IMR-90 (cell line): ENCODE data around the gene ACACB. TPM values are rescaled to one million over a fixed set of nuclear protein-coding genes. Genes with fewer than 3 reads are reported as not detected.

Source experiments
- ATAC-seq: fragments of 200-7000 bp; cut with Tn5 transposase; 2 replicates; pipeline ENCODE4 v1.9.1; 2020; ENCODE audit warnings: low read depth, mild to moderate bottlenecking, moderate library complexity
- BruUV-seq: library from RNA; stranded (reverse); fragments of 400-500 nt; replicated peaks from 2 replicates; lab custom pipeline; 2021; lab: Mats Ljungman, UMichigan
- CTCF ChIA-PET: fragments of 300-600 bp; formaldehyde crosslinking; extraction: SDS; loops from one replicate; lab custom pipeline; 2021; ENCODE audit warnings: antibody characterized with exemption; lab: Yijun Ruan, JAX
- POLR2A ChIA-PET: fragments of 300-600 bp; sonication (Branson Sonifier 250); formaldehyde crosslinking; loops from one replicate; lab custom pipeline; 2022; ENCODE audit warnings: antibody characterized with exemption; ENCODE audit not compliant: unreplicated experiment; lab: Charles Lee
- DNase-seq: peaks from one replicate; pipeline ENCODE4 v3.0.0; 2013
- H2AFZ ChIP-seq: replicated peaks from 2 replicates; pipeline ENCODE3; 2013; ENCODE audit warnings: low read length, mild to moderate bottlenecking; ENCODE audit not compliant: poor library complexity
- H2AK5ac ChIP-seq: 2 replicates; pipeline ENCODE4 v1.6.1; 2013; ENCODE audit warnings: low read depth, low read length, inconsistent platforms
- H2AK9ac ChIP-seq: replicated peaks from 2 replicates; pipeline ENCODE3; 2013; ENCODE audit warnings: mild to moderate bottlenecking, low read depth, low read length, moderate library complexity; ENCODE audit not compliant: poor library complexity
- H2BK120ac ChIP-seq: 2 replicates; pipeline ENCODE4 v1.6.1; 2013; ENCODE audit warnings: low read depth, low read length, inconsistent platforms
- H2BK15ac ChIP-seq: 3 replicates; pipeline ENCODE4 v1.6.1; 2013; ENCODE audit warnings: low read depth, low read length, inconsistent platforms
- H2BK20ac ChIP-seq: 2 replicates; pipeline ENCODE4 v1.6.1; 2013; ENCODE audit warnings: low read depth, mild to moderate bottlenecking, inconsistent platforms, low read length, moderate library complexity
- H2BK5ac ChIP-seq: 2 replicates; pipeline ENCODE4 v1.6.1; 2013; ENCODE audit warnings: mild to moderate bottlenecking, low read depth, low read length, inconsistent platforms; ENCODE audit not compliant: poor library complexity, severe bottlenecking
- H3K14ac ChIP-seq: replicated peaks from 2 replicates; pipeline ENCODE4 v1.6.1; 2013; ENCODE audit warnings: low read depth, low read length, inconsistent platforms
- H3K18ac ChIP-seq: 2 replicates; pipeline ENCODE4 v1.6.1; 2013; ENCODE audit warnings: low read depth, low read length, control low read depth
- H3K23ac ChIP-seq: 2 replicates; pipeline ENCODE4 v1.6.1; 2013; ENCODE audit warnings: low read depth, low read length, inconsistent platforms
- H3K27ac ChIP-seq: 2 replicates; pipeline ENCODE4 v1.5.1; 2013; ENCODE audit warnings: mild to moderate bottlenecking, control low read depth, low read length; ENCODE audit not compliant: insufficient read depth
- H3K27me3 ChIP-seq: 2 replicates; pipeline ENCODE4 v1.6.1; 2013; ENCODE audit warnings: low read length; ENCODE audit not compliant: control insufficient read depth, insufficient read depth
- H3K36me3 ChIP-seq: 2 replicates; pipeline ENCODE4 v1.6.1; 2013; ENCODE audit warnings: low read length, mixed read lengths; ENCODE audit not compliant: control insufficient read depth, insufficient read depth
- H3K4ac ChIP-seq: 2 replicates; pipeline ENCODE4 v1.6.1; 2013; ENCODE audit warnings: low read depth, low read length, inconsistent platforms
- H3K4me1 ChIP-seq: 2 replicates; pipeline ENCODE4 v1.6.1; 2013; ENCODE audit warnings: low read length, mixed read lengths; ENCODE audit not compliant: control insufficient read depth, insufficient read depth
- H3K4me2 ChIP-seq: 2 replicates; pipeline ENCODE4 v1.6.1; 2013; ENCODE audit warnings: low read depth, mild to moderate bottlenecking, control low read depth, low read length, moderate library complexity
- H3K4me3 ChIP-seq: 2 replicates; pipeline ENCODE4 v1.5.1; 2013; ENCODE audit warnings: low read depth, mild to moderate bottlenecking, control low read depth, low read length, moderate library complexity; ENCODE audit not compliant: insufficient read depth
- H3K56ac ChIP-seq: 2 replicates; pipeline ENCODE4 v1.6.1; 2013; ENCODE audit warnings: low read length, inconsistent platforms; ENCODE audit not compliant: insufficient read depth; ENCODE audit errors: extremely low read depth
- H3K79me1 ChIP-seq, 2 experiments: 2 replicates each; pipeline ENCODE4 v1.6.1; 2013; ENCODE audit warnings: low read length in 2 of 2, inconsistent platforms in 1 of 2, low read depth in 1 of 2
- H3K9ac ChIP-seq: 2 replicates; pipeline ENCODE4 v1.6.1; 2013; ENCODE audit warnings: low read depth, low read length, control low read depth
- H3K9me1 ChIP-seq: 2 replicates; pipeline ENCODE4 v1.6.1; 2013; ENCODE audit warnings: low read length, inconsistent platforms; ENCODE audit not compliant: insufficient read depth
- H3K9me3 ChIP-seq: 2 replicates; pipeline ENCODE4 v1.6.1; 2013; ENCODE audit warnings: low read length; ENCODE audit not compliant: control insufficient read depth, insufficient read depth
- H4K20me1 ChIP-seq: 2 replicates; pipeline ENCODE4 v1.6.1; 2013; ENCODE audit warnings: low read length, inconsistent platforms; ENCODE audit not compliant: insufficient read depth
- H4K5ac ChIP-seq: 2 replicates; pipeline ENCODE4 v1.6.1; 2013; ENCODE audit warnings: mild to moderate bottlenecking, low read depth, low read length, control low read depth
- H4K8ac ChIP-seq, 2 experiments: 2 replicates each; pipeline ENCODE4 v1.6.1; 2013; ENCODE audit warnings: low read depth in 2 of 2, low read length in 2 of 2, control low read depth in 1 of 2, inconsistent platforms in 1 of 2
- H4K91ac ChIP-seq: 2 replicates; pipeline ENCODE4 v1.6.1; 2013; ENCODE audit warnings: low read depth, low read length, inconsistent platforms; ENCODE audit not compliant: insufficient read depth
- CEBPB ChIP-seq: IDR thresholded peaks from 2 replicates; pipeline ENCODE4 v1.6.1; 2012; ENCODE audit warnings: low read depth, low read length, improper control_type of control experiment
- CHD1 ChIP-seq: IDR thresholded peaks from 2 replicates; pipeline ENCODE4 v1.6.1; 2012; ENCODE audit warnings: low read depth, low read length, improper control_type of control experiment
- FOS ChIP-seq: fragments of 150-350 bp; IDR thresholded peaks from 2 replicates; pipeline ENCODE4 v1.6.1; 2016; ENCODE audit warnings: low read depth, low read length
- MAFK ChIP-seq: IDR thresholded peaks from 2 replicates; pipeline ENCODE4 v1.6.1; 2012; ENCODE audit warnings: low read depth, low read length, improper control_type of control experiment
- MXI1 ChIP-seq: IDR thresholded peaks from 2 replicates; pipeline ENCODE4 v1.6.1; 2012; ENCODE audit warnings: low read depth, mild to moderate bottlenecking, low read length, moderate library complexity, borderline replicate concordance
- POLR2A ChIP-seq: IDR thresholded peaks from 2 replicates; pipeline ENCODE4 v1.6.1; 2012; ENCODE audit warnings: mild to moderate bottlenecking, low read depth, low read length
- RAD21 ChIP-seq: IDR thresholded peaks from 2 replicates; pipeline ENCODE4 v1.6.1; 2012; ENCODE audit warnings: low read length, improper control_type of control experiment
- RCOR1 ChIP-seq: IDR thresholded peaks from 2 replicates; pipeline ENCODE4 v1.6.1; 2012; ENCODE audit warnings: mild to moderate bottlenecking, low read length, improper control_type of control experiment; ENCODE audit not compliant: insufficient replicate concordance
- RFX5 ChIP-seq: IDR thresholded peaks from 2 replicates; pipeline ENCODE4 v1.8.0; 2012; ENCODE audit warnings: low read depth, mild to moderate bottlenecking, low read length, moderate library complexity
- SMC3 ChIP-seq: fragments of 150-350 bp; IDR thresholded peaks from 2 replicates; pipeline ENCODE4 v1.6.1; 2016; ENCODE audit warnings: low read depth, mild to moderate bottlenecking, antibody characterized with exemption, low read length, moderate library complexity
- USF2 ChIP-seq: fragments of 150-350 bp; IDR thresholded peaks from 2 replicates; pipeline ENCODE4 v1.6.1; 2017; ENCODE audit warnings: mild to moderate bottlenecking, antibody characterized with exemption, low read length, low read depth
- WGBS, 2 experiments: methylation state at CpG; one replicate each; pipeline versions ENCODE4 v1.1.5 to v1.1.7; 2013; ENCODE audit warnings: missing lambda C conversion rate in 2 of 2; ENCODE audit not compliant: insufficient read length in 1 of 2; ENCODE audit errors: extremely low coverage in 2 of 2; 5-methylcytosine and 5-hydroxymethylcytosine counted together
- dilution Hi-C: fragments of 300-500 bp; cut with HindIII; formaldehyde crosslinking; loops from one replicate; pipeline ENCODE4 v1.14.3; 2018; ENCODE audit warnings: low sequenced_read_pairs; ENCODE audit not compliant: unreplicated experiment
- in situ Hi-C: fragments of 300-500 bp; cut with MboI; formaldehyde crosslinking; loops from 3 replicates; pipeline ENCODE4 v1.14.3; 2019; ENCODE audit warnings: low sequenced_read_pairs, inconsistent platforms, mixed read lengths
- intact Hi-C: fragments of 100-400 bp; cut with micrococcal nuclease; formaldehyde crosslinking; loops from 2 replicates; pipeline ENCODE4 v1.10.0; 2022
- polyA plus RNA-seq, 3 experiments: library from polyadenylated mRNA; depleted of rRNA; stranded (reverse); fragments of >200 nt; gene quantifications; 2 replicates each; pipeline ENCODE4 v1.2.3, GENCODE V29; 2012; ENCODE audit warnings: low replicate concordance in 1 of 3
- total RNA-seq: library from RNA; depleted of rRNA; stranded (reverse); fragments of >200 nt; gene quantifications from 2 replicates; pipeline ENCODE4 v1.2.3, GENCODE V29; 2012
- TF ChIP-seq, protein P1 (sequence below): fragments of 150-350 bp; IDR thresholded peaks from 2 replicates; pipeline ENCODE4 v1.6.1; 2016; ENCODE audit warnings: low read depth, mild to moderate bottlenecking, low read length, moderate library complexity, borderline replicate concordance

ACACB gene
- total and polyA plus RNA-seq, 2 of the 4 experiments (the other 2 are of a cell fraction) = 2.0 to 2.1 TPM

DNA sequence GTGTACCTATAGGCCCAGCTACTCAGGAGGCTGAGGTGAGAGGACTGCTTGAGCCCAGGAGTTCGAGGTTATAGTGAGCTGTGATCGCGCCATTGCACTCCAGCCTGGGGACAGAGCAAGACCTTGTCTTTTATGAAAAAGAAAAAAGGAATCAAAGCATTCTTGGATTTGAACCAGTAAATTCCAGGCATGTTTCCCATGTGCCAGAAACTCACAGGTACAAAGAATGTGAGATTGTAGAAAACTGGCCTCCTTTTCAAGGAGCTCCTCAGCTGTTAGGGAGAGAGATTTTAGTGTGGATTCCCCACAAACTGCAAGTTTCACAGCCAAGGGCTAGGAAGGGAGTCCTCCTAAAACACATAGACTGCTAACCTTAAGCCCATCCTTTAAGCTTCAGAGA is 97.7 kb downstream of the ACACB start:
- Histone ChIP-seq H2AFZ (no peak overlapping the region), H3K14ac (no peak overlapping the region), H4K20me1 (no peaks in the 10 kb centered on the region), H3K36me3 (0 out of 2 replicates have a peak, but pooled peaks cover 2% of the 10 kb centered on the region), H3K9me3 (no peaks in the 10 kb centered on the region), H3K79me1 (no peaks in the 10 kb centered on the region), H3K56ac (no peak overlapping the region), H3K18ac (no peak overlapping the region), H3K9me1 (no peaks in the 10 kb centered on the region), H2BK120ac (no peak overlapping the region), H2BK20ac (no peak overlapping the region), H2BK15ac (no peak overlapping the region), H4K5ac (no peak overlapping the region), H4K8ac (no peak overlapping the region), H3K4me3 (no peak overlapping the region), H2AK9ac (no peak overlapping the region), H3K4ac (no peak overlapping the region), H3K27ac (no peak overlapping the region), H2AK5ac (no peak overlapping the region), H3K9ac (no peak overlapping the region), H3K27me3 (no peaks in the 10 kb centered on the region), H2BK5ac (no peak overlapping the region), H3K4me2 (no peak overlapping the region), H3K23ac (no peak overlapping the region), H3K4me1 (no peaks in the 10 kb centered on the region), H4K91ac (no peak overlapping the region)
- DNase-seq (no peak), ATAC-seq (no peak)
- no TSS peak for BruUV-seq
- dilution Hi-C loops (no loop called here), intact Hi-C loops (no loop called here), in situ Hi-C loops (no loop called here)
- TF ChIP-seq RFX5 = no peak
- no peak for TF ChIP-seq MAFK
- no peak for TF ChIP-seq RAD21
- no peak for TF ChIP-seq MXI1
- no peak for TF ChIP-seq POLR2A
- TF ChIP-seq USF2 = no peak
- no peak for TF ChIP-seq CHD1
- TF ChIP-seq RCOR1 = no peak
- TF ChIP-seq SMC3 = no peak
- TF ChIP-seq FOS = no peak
- TF ChIP-seq CEBPB = no peak
- TF ChIP-seq, protein P1, sequence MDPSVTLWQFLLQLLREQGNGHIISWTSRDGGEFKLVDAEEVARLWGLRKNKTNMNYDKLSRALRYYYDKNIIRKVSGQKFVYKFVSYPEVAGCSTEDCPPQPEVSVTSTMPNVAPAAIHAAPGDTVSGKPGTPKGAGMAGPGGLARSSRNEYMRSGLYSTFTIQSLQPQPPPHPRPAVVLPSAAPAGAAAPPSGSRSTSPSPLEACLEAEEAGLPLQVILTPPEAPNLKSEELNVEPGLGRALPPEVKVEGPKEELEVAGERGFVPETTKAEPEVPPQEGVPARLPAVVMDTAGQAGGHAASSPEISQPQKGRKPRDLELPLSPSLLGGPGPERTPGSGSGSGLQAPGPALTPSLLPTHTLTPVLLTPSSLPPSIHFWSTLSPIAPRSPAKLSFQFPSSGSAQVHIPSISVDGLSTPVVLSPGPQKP = no peak
- CTCF ChIA-PET = no interaction called here
- POLR2A ChIA-PET = no interaction called here
- WGBS, 2 experiments = no CpG with 5 or more reads among the region's 3 CpGs
